ENCODE data around the gene PRSS27. TPM values are rescaled to one million over a fixed set of nuclear protein-coding genes. Genes with fewer than 3 reads are reported as not detected.

PRSS27 gene
- total RNA-seq, 2 donors from 2014 or later: 2.2 to 2.9 TPM

DNA sequence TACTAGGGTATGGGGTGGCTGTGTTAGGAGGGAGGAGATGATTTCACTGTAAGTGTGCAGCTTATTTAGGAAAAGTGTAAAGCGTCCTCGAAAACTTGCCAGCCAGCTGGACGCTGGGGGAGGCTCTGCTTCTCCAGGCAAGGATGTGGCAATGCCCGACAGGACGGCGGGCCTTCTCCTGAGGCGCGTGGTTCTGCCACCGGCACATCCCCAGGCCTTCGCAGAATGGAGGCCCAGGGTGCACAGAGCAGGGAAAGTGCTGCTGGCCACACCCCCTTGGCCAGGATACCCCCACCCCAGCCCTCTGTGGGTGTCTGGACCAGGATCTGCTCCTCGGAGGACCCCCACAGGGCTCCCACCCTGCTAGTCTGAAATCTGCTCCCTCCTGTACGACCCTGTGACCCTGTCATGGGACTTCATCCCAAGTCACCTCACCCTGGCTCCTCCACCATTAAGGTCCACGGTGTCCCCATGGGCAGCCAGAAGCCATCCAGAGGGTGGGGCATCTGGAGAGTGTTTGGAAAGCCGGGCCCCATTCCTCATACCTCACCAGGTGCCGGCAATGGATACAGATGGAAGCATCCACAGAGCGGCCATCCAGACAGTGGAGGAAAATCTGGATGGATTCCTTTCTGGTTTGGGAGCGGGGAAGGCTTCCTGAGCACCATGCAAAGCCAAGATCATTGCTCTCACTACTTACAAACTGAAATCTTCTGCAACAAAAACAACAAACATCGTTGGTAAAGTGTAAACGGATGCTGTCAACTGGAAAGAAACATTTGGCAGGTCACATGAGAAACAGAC is 23.2 kb upstream of the PRSS27 start:
- ATAC-seq (replicated peaks): no peak
- no peak overlapping the region for H3K27ac Mint-ChIP-seq
- no peaks in the 10 kb centered on the region for H3K27me3 Mint-ChIP-seq
- H3K4me1 Mint-ChIP-seq: no peaks in the 10 kb centered on the region
- no peaks in the 10 kb centered on the region for H3K9me3 Mint-ChIP-seq
- no peaks in the 10 kb centered on the region for H3K36me3 Mint-ChIP-seq (ENCODE audit: low read depth)
- H3K4me3 Mint-ChIP-seq: no peak overlapping the region

DNA sequence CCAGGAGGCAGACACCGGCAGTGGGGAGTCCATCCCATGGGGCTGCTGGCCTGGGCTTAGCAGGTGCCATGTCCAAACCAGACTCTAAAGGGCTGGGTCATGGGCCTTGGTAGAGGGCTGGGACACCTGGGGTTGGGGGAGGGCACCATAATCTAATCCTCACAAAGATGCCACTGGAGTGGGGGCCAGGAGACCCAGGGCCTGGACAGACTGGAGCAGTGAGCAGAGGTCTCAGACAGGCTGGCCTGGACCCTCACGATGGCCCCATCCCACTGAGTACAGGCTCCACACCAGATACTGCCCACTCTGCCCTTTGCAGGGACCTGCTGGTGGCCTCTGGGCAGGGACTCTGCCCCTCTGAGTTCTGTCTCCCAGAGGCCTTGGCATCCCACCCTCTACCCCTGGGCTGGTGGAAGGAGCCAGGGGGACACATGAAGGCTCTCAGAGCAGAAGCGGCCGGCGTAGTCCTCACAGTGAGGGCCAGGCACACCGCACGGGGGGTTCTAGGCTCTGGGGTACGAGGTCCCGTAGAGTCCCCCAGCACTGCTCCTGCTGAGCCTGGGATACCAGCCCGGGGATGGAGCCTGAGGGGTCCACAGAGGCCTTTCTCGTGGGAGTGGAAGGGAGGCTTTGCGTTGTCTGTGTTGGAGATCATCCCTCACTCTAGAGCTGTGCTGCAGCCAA is 22.4 kb upstream of the PRSS27 start:
- H3K4me1 Mint-ChIP-seq: no peaks in the 10 kb centered on the region
- no peak overlapping the region for H3K27ac Mint-ChIP-seq
- no peaks in the 10 kb centered on the region for H3K27me3 Mint-ChIP-seq
- no peaks in the 10 kb centered on the region for H3K9me3 Mint-ChIP-seq
- no peaks in the 10 kb centered on the region for H3K36me3 Mint-ChIP-seq (ENCODE audit: low read depth)
- ATAC-seq (replicated peaks): no peak
- H3K4me3 Mint-ChIP-seq: no peak overlapping the region

- Mint-ChIP-seq H3K36me3 (ENCODE audit: low read depth) (no peaks in the 10 kb centered on the region), H3K9me3 (no peaks in the 10 kb centered on the region), H3K27ac (peak overlapping the region; percentile 52), H3K4me1 (no peaks in the 10 kb centered on the region), H3K4me3 (no peak overlapping the region), H3K27me3 (no peaks in the 10 kb centered on the region)
- no peak for ATAC-seq (replicated peaks)
These were observed 21.1 kb upstream of the PRSS27 start for GRCh38 chr16:2741168-2741567.

GRCh38 chr16:2740476-2740875 is 20.5 kb upstream of the PRSS27 start:
- Mint-ChIP-seq H3K9me3 (no peaks in the 10 kb centered on the region), H3K4me3 (no peak overlapping the region), H3K27ac (peak overlapping the region; percentile 52), H3K36me3 (ENCODE audit: low read depth) (no peaks in the 10 kb centered on the region), H3K27me3 (no peaks in the 10 kb centered on the region), H3K4me1 (no peaks in the 10 kb centered on the region)
- ATAC-seq (replicated peaks): no peak

GRCh38 chr16:2739625-2740430 is 19.8 kb upstream of the PRSS27 start:
- peak overlapping the region; percentile 52 for H3K27ac Mint-ChIP-seq
- H3K4me3 Mint-ChIP-seq: no peak overlapping the region
- no peaks in the 10 kb centered on the region for H3K4me1 Mint-ChIP-seq
- H3K36me3 Mint-ChIP-seq (ENCODE audit: low read depth): no peaks in the 10 kb centered on the region
- no peaks in the 10 kb centered on the region for H3K27me3 Mint-ChIP-seq
- H3K9me3 Mint-ChIP-seq: no peaks in the 10 kb centered on the region
- ATAC-seq (replicated peaks): no peak

DNA sequence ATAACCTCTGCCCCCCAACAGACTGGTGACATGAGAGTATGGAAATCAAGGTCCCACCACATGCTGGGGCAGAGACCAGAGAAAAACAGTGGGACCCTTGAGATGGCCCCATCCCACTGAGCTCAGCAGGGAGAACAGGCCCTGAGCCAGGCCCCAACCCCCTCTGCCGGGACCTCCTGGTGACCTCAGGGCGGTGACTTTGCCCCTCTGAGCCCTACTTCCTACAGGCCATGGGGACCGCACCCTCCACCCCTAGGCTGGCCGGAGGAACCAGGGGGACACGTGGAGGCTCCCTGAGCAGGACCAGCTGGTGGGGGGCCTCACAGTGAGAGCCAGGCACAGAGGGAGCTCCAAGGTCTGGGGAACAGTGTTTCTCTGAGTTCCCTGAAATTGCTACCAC is 18.6 kb upstream of the PRSS27 start:
- Mint-ChIP-seq H3K4me1 (no peaks in the 10 kb centered on the region), H3K27me3 (no peaks in the 10 kb centered on the region), H3K4me3 (no peak overlapping the region), H3K9me3 (no peaks in the 10 kb centered on the region), H3K36me3 (ENCODE audit: low read depth) (no peaks in the 10 kb centered on the region), H3K27ac (no peak overlapping the region)
- no peak for ATAC-seq (replicated peaks)

DNA sequence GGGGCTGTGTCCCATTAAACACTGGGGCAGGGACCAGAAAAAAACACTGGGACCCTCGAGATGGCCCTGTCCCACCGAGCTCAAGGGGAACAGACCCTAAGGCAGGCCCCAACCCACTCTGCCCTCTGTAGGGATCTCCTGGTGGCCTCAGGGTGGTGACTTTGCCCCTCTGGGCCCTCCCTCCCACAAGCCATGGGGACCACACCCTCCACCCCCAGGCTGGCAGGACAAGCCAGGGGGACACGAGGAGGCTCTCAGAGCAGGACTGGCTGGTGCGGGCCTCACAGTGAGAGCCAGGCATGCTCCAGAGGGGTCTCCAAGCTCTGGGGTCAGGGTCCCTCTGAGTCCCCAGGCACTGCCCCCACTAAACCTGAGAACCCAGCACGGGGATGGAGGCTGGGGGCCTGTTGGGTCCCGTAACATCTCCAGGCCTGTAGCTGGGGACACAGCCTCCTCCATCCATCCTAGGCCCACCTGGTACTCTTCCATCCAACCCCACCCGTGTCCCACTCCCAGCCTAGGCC is 17.9 kb upstream of the PRSS27 start:
- Mint-ChIP-seq H3K4me1 (no peaks in the 10 kb centered on the region), H3K9me3 (no peaks in the 10 kb centered on the region), H3K36me3 (ENCODE audit: low read depth) (no peaks in the 10 kb centered on the region), H3K27me3 (no peaks in the 10 kb centered on the region), H3K27ac (no peak overlapping the region), H3K4me3 (no peak overlapping the region)
- no peak for ATAC-seq (replicated peaks)

GRCh38 chr16:2737238-2737605 is 17.2 kb upstream of the PRSS27 start:
- H3K36me3 Mint-ChIP-seq (ENCODE audit: low read depth): no peaks in the 10 kb centered on the region
- no peaks in the 10 kb centered on the region for H3K9me3 Mint-ChIP-seq
- no peak overlapping the region for H3K27ac Mint-ChIP-seq
- no peaks in the 10 kb centered on the region for H3K4me1 Mint-ChIP-seq
- ATAC-seq (replicated peaks): no peak
- H3K4me3 Mint-ChIP-seq: no peak overlapping the region
- no peaks in the 10 kb centered on the region for H3K27me3 Mint-ChIP-seq

DNA sequence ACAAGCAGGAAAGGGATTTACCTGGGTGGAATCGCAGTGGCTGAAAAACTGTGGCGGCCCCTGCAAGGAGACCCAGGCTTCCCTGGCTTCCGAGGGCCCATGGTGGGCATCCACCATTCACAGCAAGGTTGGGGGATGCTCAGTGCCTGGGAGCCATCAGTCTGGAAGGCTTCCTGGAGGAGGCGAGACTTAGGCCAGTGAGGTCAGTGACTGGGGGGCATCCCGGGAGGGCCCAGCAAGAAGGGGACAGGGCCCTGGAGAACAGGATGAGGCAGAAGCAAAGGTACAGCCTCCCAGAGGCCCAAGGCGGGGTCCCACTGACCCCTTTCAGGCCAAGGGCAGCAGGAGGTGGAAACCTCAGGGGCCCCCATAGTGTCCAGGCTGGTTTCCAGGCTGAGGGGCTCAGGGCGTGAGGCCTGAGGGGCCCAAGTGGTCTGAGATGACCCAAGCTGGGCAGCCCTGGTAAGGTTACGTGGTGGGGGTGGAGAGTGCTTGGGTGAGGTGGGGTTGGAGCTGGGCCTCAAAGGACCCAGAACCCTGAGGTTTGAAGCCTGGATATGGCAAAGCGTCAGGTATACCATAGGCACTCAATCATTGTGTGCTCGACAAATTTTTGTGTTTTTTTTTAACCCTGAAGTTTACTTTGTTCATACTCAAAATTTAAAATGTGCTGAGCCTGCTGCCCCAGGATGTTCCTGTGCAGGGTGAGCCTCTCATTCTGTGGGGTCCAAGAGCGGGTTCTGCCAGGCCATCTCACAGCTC is 16.6 kb upstream of the PRSS27 start:
- H3K27me3 Mint-ChIP-seq: no peaks in the 10 kb centered on the region
- H3K36me3 Mint-ChIP-seq (ENCODE audit: low read depth): no peaks in the 10 kb centered on the region
- H3K27ac Mint-ChIP-seq: no peak overlapping the region
- H3K4me1 Mint-ChIP-seq: no peaks in the 10 kb centered on the region
- H3K9me3 Mint-ChIP-seq: no peaks in the 10 kb centered on the region
- no peak overlapping the region for H3K4me3 Mint-ChIP-seq
- no peak for ATAC-seq (replicated peaks)

- ATAC-seq (replicated peaks): peak; percentile 78
- H3K36me3 Mint-ChIP-seq (ENCODE audit: low read depth): no peaks in the 10 kb centered on the region
- no peak overlapping the region for H3K4me3 Mint-ChIP-seq
- H3K27ac Mint-ChIP-seq: no peak overlapping the region
- no peaks in the 10 kb centered on the region for H3K9me3 Mint-ChIP-seq
- H3K27me3 Mint-ChIP-seq: no peaks in the 10 kb centered on the region
- no peaks in the 10 kb centered on the region for H3K4me1 Mint-ChIP-seq
These were observed 15.0 kb upstream of the PRSS27 start for GRCh38 chr16:2734844-2735515.

DNA sequence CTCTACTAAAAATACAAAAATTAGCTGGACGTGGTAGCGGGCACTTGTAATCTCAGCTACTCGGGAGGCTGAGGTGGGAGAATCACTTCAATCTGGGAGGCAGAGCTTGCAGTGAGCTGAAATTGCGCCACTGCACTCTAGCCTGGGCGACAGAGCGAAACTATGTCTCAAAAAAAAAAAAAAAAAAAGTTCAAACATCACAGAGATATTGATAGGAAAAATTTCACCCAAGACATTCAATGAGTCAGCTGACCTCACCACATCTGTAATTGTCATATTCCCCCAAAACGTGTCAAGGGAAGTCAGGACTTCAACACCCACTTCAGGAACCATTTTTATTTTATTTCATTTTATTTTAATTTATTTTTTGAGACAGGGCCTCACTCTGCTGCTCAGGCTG is 8.0 kb upstream of the PRSS27 start:
- H3K27ac Mint-ChIP-seq: no peak overlapping the region
- H3K27me3 Mint-ChIP-seq: peaks cover 4% of the 10 kb centered on the region
- H3K36me3 Mint-ChIP-seq (ENCODE audit: low read depth): no peaks in the 10 kb centered on the region
- H3K4me1 Mint-ChIP-seq: no peaks in the 10 kb centered on the region
- ATAC-seq (replicated peaks): peak; percentile 35
- H3K9me3 Mint-ChIP-seq: no peaks in the 10 kb centered on the region
- H3K4me3 Mint-ChIP-seq: no peak overlapping the region

GRCh38 chr16:2726923-2727322 is 6.9 kb upstream of the PRSS27 start:
- H3K4me3 Mint-ChIP-seq: no peak overlapping the region
- no peaks in the 10 kb centered on the region for H3K36me3 Mint-ChIP-seq (ENCODE audit: low read depth)
- no peaks in the 10 kb centered on the region for H3K4me1 Mint-ChIP-seq
- no peak for ATAC-seq (replicated peaks)
- no peaks in the 10 kb centered on the region for H3K9me3 Mint-ChIP-seq
- H3K27me3 Mint-ChIP-seq: peaks cover 4% of the 10 kb centered on the region
- H3K27ac Mint-ChIP-seq: no peak overlapping the region

GRCh38 chr16:2724816-2725348 is 4.9 kb upstream of the PRSS27 start:
- no peak overlapping the region for H3K27ac Mint-ChIP-seq
- peaks cover 4% of the 10 kb centered on the region for H3K27me3 Mint-ChIP-seq
- no peaks in the 10 kb centered on the region for H3K9me3 Mint-ChIP-seq
- H3K4me1 Mint-ChIP-seq: no peaks in the 10 kb centered on the region
- no peak for ATAC-seq (replicated peaks)
- no peaks in the 10 kb centered on the region for H3K36me3 Mint-ChIP-seq (ENCODE audit: low read depth)
- no peak overlapping the region for H3K4me3 Mint-ChIP-seq

All from activated T-helper 17 cell treated with anti-CD3 and anti-CD28 coated beads, Interleukin-2, amount 50 U/mL, for 72 hours (primary cell).